GM19351 (cell line): Measurements from ENCODE around the gene C6orf163.
A peak's percentile ranks its signal among the peaks of the same experiment; 100 is the strongest.

ENCODE experiments used
- ATAC-seq: cut with Tn5 transposase; IDR thresholded peaks from one replicate; pipeline ENCODE4 v1.9.1; 2021; ENCODE audit warnings: mild to moderate bottlenecking, moderate library complexity; ENCODE audit not compliant: unreplicated experiment

C6orf163 gene

DNA sequence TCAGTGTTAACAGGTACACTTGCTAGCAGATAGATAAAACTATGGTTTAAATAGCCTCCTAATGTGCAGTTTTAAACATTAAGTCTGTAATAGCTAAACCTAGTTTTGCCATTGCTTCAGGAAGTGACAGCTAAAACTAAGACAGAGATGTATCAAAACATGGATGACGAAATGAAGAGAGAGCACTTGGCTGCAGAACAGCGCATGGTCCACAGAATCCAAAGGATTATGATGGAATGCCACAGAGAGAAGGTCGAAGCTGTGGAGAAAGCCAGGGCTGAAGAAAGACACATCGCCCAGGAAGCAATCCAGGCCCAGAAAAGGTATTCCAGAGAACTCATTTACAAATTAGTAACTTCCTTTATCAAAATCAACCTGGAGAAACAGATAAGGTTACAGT lies 11.6 kb downstream of the C6orf163 start:
- no peak for ATAC-seq

DNA sequence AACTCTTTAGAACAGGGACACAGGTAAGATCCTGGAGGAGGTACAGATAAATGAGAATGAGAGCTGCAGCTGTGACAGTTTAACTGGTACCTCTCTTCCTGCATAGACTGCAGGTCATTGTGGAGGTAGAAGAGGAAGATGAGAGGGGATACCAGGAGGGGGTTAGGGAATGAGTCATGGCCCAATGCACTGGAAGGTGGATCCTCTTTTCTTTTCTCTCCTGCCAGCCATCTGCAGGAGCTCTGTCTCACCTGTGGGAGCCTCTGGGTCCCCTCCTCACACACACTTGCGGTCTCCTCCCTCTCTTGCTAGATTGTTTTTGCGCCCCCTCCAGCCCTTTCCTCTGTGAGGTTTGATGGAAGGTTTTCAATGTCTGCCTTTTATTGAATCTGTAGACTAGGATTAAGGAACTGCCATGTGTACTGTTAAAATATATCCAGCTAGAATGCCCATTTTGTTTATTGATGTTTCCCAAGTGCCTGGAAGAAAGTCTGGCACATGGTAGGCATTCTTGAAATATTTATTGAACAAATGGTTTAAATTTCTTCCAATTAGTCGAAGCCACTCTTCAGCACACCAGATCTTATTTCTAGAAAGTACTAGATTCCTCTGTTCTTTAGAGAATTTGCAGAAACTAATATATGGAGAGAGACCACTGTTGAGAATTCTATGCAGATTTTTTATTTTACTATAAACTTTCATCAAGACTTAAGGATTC lies 13.0 kb downstream of the C6orf163 start:
- ATAC-seq, result no peak

GRCh38 chr6:87364602-87365252 lies 20.1 kb downstream of the C6orf163 start:
- ATAC-seq, result no peak

GRCh38 chr6:87366072-87366827 lies 21.6 kb downstream of the C6orf163 start:
- no peak for ATAC-seq

- no peak for ATAC-seq
These were observed 22.3 kb downstream of the C6orf163 start for GRCh38 chr6:87366899-87367298.

DNA sequence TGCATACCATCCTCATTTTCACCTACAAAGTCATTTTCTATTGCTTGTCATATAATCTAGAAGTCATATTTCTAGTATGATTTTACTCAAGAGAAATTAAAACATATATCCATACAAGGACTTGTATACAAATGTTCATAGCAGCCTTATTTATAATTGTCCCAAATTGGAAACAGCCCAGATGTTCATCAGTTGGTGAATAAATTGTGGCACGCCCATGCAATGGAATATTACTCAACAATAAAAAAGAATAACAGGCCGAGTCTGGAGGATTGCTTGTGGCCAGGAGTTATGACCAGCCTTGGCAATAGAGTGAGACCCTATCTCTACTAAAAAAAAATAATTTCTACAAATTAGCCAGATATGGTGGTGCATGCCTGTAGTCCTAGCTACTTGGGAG lies 28.8 kb downstream of the C6orf163 start:
- no peak for ATAC-seq

GRCh38 chr6:87375315-87375714 lies 30.7 kb downstream of the C6orf163 start:
- ATAC-seq, result no peak

DNA sequence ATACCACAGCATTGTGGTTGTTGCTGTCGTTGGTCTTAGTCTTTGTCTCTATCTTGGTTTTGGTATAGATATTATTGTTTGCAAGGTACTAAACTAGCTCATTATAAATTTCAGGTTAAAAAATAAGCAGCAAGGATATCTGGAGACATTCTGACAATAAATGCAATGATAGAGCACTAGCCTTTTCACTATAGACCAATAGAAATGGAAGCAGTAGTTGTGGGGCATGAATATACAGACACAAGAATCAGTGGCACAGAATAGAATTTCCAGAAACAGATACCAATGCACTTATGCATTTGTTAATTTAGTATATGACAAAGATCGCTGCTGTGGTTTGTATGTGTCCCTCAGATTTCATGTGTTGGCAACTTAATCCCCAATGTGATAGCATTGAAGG lies 32.0 kb downstream of the C6orf163 start:
- no peak for ATAC-seq

DNA sequence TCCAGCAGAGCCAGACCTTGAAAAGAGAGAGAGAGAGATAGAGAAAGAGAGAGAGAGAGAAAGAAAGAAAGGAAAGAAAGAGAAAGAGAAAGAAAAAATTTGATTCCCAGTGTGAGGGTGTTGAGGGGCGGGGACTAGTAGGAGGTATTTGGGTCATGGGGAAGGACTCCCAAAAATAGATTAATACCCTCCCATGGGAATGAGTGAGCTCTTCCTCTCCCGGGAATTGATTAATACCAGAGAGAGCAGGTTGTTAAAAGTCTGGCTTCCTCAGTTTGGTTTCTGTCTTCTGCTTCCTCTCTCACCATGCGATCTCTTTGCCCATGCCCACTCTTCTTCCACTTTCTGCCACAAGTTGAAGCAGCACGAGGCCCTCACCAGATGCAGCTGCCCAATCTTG lies 34.3 kb downstream of the C6orf163 start:
- ATAC-seq, result no peak

GRCh38 chr6:87382861-87383260 lies 38.2 kb downstream of the C6orf163 start:
- ATAC-seq, result no peak

GRCh38 chr6:87384038-87384437 lies 39.4 kb downstream of the C6orf163 start:
- ATAC-seq, result no peak

DNA sequence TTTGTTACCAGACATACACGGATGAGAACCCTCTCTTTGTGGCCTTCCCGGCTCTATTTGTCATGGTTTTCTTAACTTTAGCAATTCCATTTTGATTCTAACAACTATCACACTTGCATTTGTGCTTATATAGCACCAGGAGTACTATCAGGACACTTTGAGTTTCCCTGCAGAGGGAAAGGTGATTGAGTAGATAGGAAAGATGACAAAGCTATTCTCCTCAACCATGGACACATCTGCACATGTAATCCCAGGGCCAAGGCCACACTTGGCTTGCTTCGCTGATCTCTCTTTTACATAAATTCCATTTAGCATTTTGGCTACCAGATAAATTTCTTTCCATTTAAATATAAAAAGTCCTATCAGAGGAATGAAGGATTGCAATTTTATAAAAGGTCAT lies 39.8 kb downstream of the C6orf163 start:
- no peak for ATAC-seq

DNA sequence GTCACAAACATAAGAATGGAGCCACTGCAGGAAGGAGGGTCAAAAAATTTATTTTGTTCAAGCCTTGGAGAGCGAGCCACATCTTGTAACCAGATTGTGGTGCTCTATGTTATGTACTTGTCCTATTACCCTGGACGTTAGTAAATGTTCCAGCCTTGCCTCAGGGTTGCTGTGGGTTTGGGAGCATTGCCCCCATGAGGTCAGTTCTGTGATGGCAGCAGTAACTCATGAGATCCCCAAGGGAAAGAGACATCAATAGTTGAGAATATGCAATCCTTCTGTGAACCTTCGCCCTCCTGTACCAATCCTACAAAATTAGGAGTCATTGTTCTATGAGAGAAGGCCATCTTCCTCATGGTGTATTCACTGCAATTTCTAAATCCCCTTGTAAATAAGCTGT lies 46.7 kb downstream of the C6orf163 start:
- ATAC-seq, result peak; percentile 57

DNA sequence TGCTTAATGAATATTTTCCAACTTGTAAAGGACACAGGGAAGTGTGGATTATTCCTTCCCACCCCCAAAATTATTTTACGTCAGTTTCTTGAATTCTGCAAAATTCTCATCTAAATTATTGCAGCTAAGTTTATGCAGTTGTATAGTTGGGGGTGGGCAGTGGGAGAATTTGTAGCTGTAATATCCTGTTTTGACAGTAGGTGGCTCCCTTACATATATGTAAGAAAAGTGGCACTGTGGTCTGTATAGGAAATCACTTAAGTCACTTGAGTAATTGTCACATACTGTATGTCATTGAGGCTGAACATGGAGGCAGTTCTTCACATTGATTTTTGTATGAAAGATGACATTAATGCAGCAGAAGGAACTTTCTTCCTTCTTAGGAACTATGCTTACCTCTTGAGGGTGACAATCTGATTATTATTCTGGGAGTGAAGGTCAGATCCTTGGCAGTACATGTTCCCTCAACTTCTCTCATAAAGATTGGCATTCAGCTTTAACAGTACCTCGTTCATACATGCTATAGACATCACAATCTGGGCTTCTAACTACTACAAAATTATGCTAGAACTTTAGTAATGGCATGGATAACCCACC lies 48.5 kb downstream of the C6orf163 start:
- ATAC-seq, result peak; percentile 66

DNA sequence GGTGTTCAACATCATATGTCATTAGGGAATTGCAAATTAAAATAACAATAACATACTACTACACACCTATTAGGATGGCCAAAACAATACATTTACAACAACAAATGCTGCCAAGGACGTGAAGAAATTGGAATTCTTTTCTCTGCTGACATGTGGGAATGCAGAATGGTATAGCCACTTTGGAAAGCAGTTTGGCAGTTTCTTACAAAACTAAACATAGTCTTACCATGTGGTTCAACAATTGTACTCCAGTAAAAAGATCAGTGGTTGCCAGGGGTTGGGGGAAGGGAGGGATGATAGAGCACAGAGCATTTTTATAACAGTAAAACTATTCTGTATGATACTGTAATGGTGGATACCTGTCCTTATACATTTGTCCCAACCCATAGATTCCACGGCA lies 50.8 kb downstream of the C6orf163 start:
- ATAC-seq, result no peak

DNA sequence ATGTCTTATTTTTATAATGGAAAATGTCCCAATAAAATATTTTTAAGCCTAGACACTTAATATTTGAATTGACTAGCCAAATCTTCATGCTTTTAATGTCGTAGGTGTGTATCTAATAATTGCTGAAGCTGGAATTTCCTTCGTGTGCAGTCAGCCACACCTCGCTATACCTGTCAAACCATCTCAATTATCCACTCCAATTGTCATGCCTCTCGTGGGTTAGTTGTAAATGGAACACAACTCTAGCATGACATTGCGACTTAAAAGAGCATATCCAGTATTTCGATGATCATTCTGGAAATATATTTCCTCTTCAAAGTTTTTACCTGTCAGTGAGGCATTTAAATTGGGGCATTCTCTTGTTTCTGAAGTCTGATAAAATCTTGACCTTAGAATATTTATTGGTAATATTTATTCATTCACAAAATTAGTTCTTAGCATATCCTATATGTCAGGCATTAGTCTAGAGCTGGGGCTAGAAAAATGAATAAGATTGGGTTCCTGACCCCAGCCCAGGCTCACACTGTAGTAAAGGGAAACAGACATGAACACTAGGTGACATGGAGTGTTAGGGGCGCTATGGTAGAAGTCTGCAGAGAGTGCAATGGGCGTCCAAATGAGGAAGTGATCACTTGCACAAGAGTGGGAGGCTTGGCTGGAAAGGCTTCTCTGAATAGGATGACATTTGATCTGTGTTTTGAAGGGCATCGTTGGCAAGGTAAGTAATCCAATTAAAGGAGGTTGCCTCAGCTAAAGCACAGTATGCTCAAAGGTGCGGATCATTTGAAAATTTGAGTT lies 52.2 kb downstream of the C6orf163 start:
- ATAC-seq, result peak; percentile 96

- no peak for ATAC-seq
These were observed 53.0 kb downstream of the C6orf163 start for GRCh38 chr6:87397656-87398055.

- no peak for ATAC-seq
These were observed 57.2 kb downstream of the C6orf163 start for GRCh38 chr6:87401832-87402231.

- peak; percentile 13 for ATAC-seq
These were observed 62.9 kb downstream of the C6orf163 start for GRCh38 chr6:87407561-87407900.

DNA sequence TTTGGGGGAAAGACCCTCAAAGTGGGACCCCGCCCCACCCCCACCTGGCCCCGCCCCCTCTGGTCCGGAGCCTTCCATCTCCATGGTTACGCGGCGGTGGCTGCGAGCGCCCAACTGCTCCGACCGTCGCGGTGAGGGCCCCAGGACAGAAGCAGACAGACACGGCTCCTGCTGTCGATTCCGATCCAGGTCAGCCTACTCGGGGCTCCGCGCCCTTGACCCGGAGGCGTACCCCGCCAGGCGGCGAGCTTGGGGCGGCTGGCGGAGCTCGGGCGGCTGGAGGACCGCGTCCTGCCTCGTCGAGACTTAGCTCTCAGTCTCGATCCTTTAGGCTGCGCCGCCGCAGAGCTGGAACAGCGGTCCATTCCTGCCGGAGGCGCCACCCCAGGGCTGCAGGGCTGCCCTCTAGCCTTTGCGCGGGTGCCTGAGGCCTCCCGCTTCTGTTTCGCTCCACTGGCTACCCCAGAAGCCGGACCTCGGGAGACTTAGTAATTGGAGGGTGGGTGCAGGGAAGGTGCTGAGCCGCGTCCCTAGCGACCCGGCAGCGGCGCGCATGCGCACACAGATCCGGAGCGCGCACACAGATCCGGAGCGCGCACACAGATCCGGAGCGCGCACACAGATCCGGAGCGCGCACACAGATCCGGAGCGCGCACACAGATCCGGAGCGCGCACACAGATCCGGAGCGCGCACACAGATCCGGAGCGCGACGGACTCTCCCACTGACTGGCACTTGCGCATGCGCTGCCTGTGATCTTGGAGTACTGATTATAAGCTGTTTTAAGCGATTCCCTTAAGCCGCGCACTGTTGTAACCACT lies 63.5 kb downstream of the C6orf163 start, which contains the start of gene CFAP206:
Gene CFAP206, plus strand, starts transcription at position 72 of the 820 bp plus-strand sequence. CDS start 1,868 bp downstream, outside the sequence.
- ATAC-seq, result peak; percentile 84
